HepG2 (cell line): Measurements from ENCODE around the gene DKKL1. TPM values are rescaled to one million over a fixed set of nuclear protein-coding genes. Genes with fewer than 3 reads are reported as not detected.

ENCODE experiments used
- CEBPG ChIP-seq: IDR thresholded peaks from 2 replicates; pipeline ENCODE4 v1.6.1; 2016
- CREM ChIP-seq, 2 experiments: sonication (generic) in 1 of 2; formaldehyde crosslinking in 1 of 2; IDR thresholded peaks; 2 replicates each; pipeline versions ENCODE4 v1.4.0 to v1.6.1; 2016 to 2020; ENCODE audit warnings: antibody characterized with exemption in 1 of 2, mild to moderate bottlenecking in 1 of 2, missing genetic modification reagents in 1 of 2
- ELF1 ChIP-seq: sonication (generic); formaldehyde crosslinking; IDR thresholded peaks from 2 replicates; pipeline ENCODE4 v1.4.0; 2020; ENCODE audit warnings: missing genetic modification reagents
- GABPA ChIP-seq, 2 experiments: IDR thresholded peaks; 2 replicates each; pipeline ENCODE4 v1.6.1; 2011 to 2016; ENCODE audit warnings: low read depth in 2 of 2, low read length in 1 of 2, missing biosample characterization in 1 of 2, missing genetic modification characterization in 1 of 2
- HDAC2 ChIP-seq: sonication (generic); formaldehyde crosslinking; IDR thresholded peaks from 2 replicates; pipeline ENCODE4 v1.4.0; 2020; ENCODE audit warnings: missing genetic modification reagents
- LCORL ChIP-seq, 2 experiments: fragments of 450-650 bp in 1 of 2; sonication (generic) in 1 of 2; formaldehyde crosslinking in 1 of 2; IDR thresholded peaks; 2 replicates each; pipeline versions ENCODE4 v1.5.0 to v1.6.1; 2017 to 2020; ENCODE audit warnings: antibody characterized with exemption in 1 of 2, missing genetic modification reagents in 1 of 2
- POGZ ChIP-seq: sonication (generic); formaldehyde crosslinking; IDR thresholded peaks from 2 replicates; pipeline ENCODE4 v1.4.0; 2020; ENCODE audit warnings: mild to moderate bottlenecking, missing genetic modification reagents
- RAD51 ChIP-seq: fragments of 450-650 bp; IDR thresholded peaks from 2 replicates; pipeline ENCODE4 v1.6.1; 2016; ENCODE audit warnings: borderline replicate concordance
- SAP130 ChIP-seq: IDR thresholded peaks from 2 replicates; pipeline ENCODE4 v1.6.1; 2016; ENCODE audit warnings: low read depth
- YY1 ChIP-seq: IDR thresholded peaks from 2 replicates; pipeline ENCODE4 v1.6.1; 2011; ENCODE audit warnings: low read length, low read depth, moderate library complexity, mild to moderate bottlenecking; ENCODE audit not compliant: insufficient read depth, insufficient replicate concordance
- ZBTB21 ChIP-seq: sonication (generic); formaldehyde crosslinking; IDR thresholded peaks from 2 replicates; pipeline ENCODE4 v1.4.0; 2020; ENCODE audit warnings: missing genetic modification reagents
- ZBTB7A ChIP-seq: sonication (generic); formaldehyde crosslinking; IDR thresholded peaks from 2 replicates; pipeline ENCODE4 v1.8.0; 2022; ENCODE audit warnings: mild to moderate bottlenecking, missing genetic modification reagents
- ZNF331 ChIP-seq: sonication (generic); formaldehyde crosslinking; IDR thresholded peaks from 2 replicates; pipeline ENCODE4 v1.4.0; 2020; ENCODE audit warnings: missing genetic modification reagents
- ZNF644 ChIP-seq: IDR thresholded peaks from 2 replicates; pipeline ENCODE4 v1.6.1; 2016; ENCODE audit warnings: low read depth
- ZNF703 ChIP-seq: sonication (generic); formaldehyde crosslinking; IDR thresholded peaks from 2 replicates; pipeline ENCODE4 v1.5.1; 2020; ENCODE audit warnings: missing genetic modification reagents, mild to moderate bottlenecking, moderate library complexity, borderline replicate concordance
- ZNF891 ChIP-seq: sonication (generic); formaldehyde crosslinking; IDR thresholded peaks from 2 replicates; pipeline ENCODE4 v1.5.0; 2020; ENCODE audit warnings: mild to moderate bottlenecking, missing genetic modification reagents
- polyA plus RNA-seq, 8 experiments: library from polyadenylated mRNA; depleted of rRNA in 3 of 8; stranded (reverse) in 7 of 8; unstranded in 1 of 8; fragments of >200 nt; fragmentation: Illumina TruSeq in 4 of 8; extraction: Trizol in 4 of 8; gene quantifications; 2 replicates each; pipeline versions ENCODE4 v1.2.1 to v1.2.3, GENCODE V29; 2011 to 2016; ENCODE audit warnings: low read depth in 4 of 8, missing spikeins in 1 of 8, mixed read lengths in 1 of 8; ENCODE audit not compliant: insufficient read depth in 1 of 8
- total RNA-seq, 5 experiments: library from RNA; depleted of rRNA; stranded (reverse); fragments of >200 nt; fragmentation: Illumina TruSeq; extraction: Trizol; gene quantifications; 2 replicates each; pipeline ENCODE4 v1.2.3, GENCODE V29; 2016; ENCODE audit warnings: low read depth in 1 of 5
- TF ChIP-seq, protein P1 (sequence below): sonication (generic); formaldehyde crosslinking; IDR thresholded peaks from 2 replicates; pipeline ENCODE4 v1.5.1; 2020; ENCODE audit warnings: mild to moderate bottlenecking, moderate library complexity, missing genetic modification reagents
- TF ChIP-seq, protein P2 (sequence below): sonication (generic); formaldehyde crosslinking; IDR thresholded peaks from 2 replicates; pipeline ENCODE4 v1.5.0; 2020; ENCODE audit warnings: mild to moderate bottlenecking, missing genetic modification reagents, borderline replicate concordance
- TF ChIP-seq, protein P3 (sequence below), 2 experiments: fragments of 450-650 bp in 1 of 2; sonication (generic) in 1 of 2; formaldehyde crosslinking; IDR thresholded peaks; 2 replicates each; pipeline versions ENCODE4 v1.5.0 to v1.8.0; 2020 to 2022; ENCODE audit warnings: mild to moderate bottlenecking in 1 of 2, missing genetic modification reagents in 1 of 2
- TF ChIP-seq, protein P4 (sequence below): sonication (generic); formaldehyde crosslinking; IDR thresholded peaks from 2 replicates; pipeline ENCODE4 v1.5.0; 2020; ENCODE audit warnings: mild to moderate bottlenecking, missing genetic modification reagents

Gene DKKL1
- total and polyA plus RNA-seq, 2 of the 13 experiments (the other 11 are each of a cell fraction or from before 2014, with no cell fraction given), result 0.30 to 0.31 TPM

DNA sequence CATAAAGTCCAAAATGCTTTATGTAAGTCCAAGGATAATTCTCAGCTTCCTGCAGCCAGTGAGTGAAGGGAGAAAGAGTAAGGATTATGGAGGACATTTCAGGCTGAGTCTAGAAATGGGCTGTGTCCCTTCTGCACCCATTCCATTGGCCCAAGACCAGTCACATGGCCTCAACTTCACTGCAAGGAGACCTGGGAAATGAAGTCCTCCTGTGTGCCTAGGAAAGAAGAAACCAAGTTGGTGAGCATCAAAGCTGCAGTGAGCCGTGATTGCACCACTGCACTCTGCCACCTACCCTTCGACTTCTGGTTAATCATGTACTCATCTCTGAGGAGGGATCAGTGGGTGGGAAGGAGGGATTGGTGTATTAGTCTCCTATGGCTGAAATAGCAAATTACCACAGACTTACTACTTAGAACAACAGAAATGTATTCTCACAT lies 32.0 kb upstream of the DKKL1 start (continued):
- TF ChIP-seq POGZ (CRISPR knock-in tag) (no peak), ZNF891 (no peak), ZNF331 (CRISPR knock-in tag) (0 out of 2 replicates have a peak, but pooled peaks have one; percentile 46), ELF1 (peak; percentile 53; the same call in 1 of the 2 replicates), CREM (IDR thresholded peaks at IDR 0.05) (peak; percentile 65; the same call in 1 of the 2 replicates), CREM (CRISPR knock-in tag; IDR thresholded peaks at IDR 0.05) (no peak), ZNF703 (CRISPR knock-in tag) (no peak), LCORL (IDR thresholded peaks at IDR 0.05) (no peak), LCORL (CRISPR knock-in tag; IDR thresholded peaks at IDR 0.05) (peak; percentile 24; the same call in 1 of the 2 replicates), YY1 (peak; percentile 42), ZBTB21 (CRISPR knock-in tag) (0 out of 2 replicates have a peak, but pooled peaks have one; percentile 25), CEBPG (CRISPR knock-in tag) (peak; percentile 88), RAD51 (peak; percentile 49; the same call in 1 of the 2 replicates), GABPA (IDR thresholded peaks at IDR 0.05; ENCODE audit: low read depth, low read length) (no peak), GABPA (CRISPR knock-in tag; IDR thresholded peaks at IDR 0.05; ENCODE audit: low read depth) (peak; percentile 46; the same call in 1 of the 2 replicates), ZNF644 (CRISPR knock-in tag) (peak; percentile 41; the same call in 1 of the 2 replicates), SAP130 (peak; percentile 53; the same call in 1 of the 2 replicates), ZBTB7A (CRISPR knock-in tag) (no peak), HDAC2 (peak; percentile 30; the same call in 1 of the 2 replicates)
- TF ChIP-seq, protein P1, sequence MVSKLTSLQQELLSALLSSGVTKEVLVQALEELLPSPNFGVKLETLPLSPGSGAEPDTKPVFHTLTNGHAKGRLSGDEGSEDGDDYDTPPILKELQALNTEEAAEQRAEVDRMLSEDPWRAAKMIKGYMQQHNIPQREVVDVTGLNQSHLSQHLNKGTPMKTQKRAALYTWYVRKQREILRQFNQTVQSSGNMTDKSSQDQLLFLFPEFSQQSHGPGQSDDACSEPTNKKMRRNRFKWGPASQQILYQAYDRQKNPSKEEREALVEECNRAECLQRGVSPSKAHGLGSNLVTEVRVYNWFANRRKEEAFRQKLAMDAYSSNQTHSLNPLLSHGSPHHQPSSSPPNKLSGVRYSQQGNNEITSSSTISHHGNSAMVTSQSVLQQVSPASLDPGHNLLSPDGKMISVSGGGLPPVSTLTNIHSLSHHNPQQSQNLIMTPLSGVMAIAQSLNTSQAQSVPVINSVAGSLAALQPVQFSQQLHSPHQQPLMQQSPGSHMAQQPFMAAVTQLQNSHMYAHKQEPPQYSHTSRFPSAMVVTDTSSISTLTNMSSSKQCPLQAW (CRISPR knock-in tag), result peak; percentile 56; the same call in 1 of the 2 replicates
- TF ChIP-seq, protein P2, sequence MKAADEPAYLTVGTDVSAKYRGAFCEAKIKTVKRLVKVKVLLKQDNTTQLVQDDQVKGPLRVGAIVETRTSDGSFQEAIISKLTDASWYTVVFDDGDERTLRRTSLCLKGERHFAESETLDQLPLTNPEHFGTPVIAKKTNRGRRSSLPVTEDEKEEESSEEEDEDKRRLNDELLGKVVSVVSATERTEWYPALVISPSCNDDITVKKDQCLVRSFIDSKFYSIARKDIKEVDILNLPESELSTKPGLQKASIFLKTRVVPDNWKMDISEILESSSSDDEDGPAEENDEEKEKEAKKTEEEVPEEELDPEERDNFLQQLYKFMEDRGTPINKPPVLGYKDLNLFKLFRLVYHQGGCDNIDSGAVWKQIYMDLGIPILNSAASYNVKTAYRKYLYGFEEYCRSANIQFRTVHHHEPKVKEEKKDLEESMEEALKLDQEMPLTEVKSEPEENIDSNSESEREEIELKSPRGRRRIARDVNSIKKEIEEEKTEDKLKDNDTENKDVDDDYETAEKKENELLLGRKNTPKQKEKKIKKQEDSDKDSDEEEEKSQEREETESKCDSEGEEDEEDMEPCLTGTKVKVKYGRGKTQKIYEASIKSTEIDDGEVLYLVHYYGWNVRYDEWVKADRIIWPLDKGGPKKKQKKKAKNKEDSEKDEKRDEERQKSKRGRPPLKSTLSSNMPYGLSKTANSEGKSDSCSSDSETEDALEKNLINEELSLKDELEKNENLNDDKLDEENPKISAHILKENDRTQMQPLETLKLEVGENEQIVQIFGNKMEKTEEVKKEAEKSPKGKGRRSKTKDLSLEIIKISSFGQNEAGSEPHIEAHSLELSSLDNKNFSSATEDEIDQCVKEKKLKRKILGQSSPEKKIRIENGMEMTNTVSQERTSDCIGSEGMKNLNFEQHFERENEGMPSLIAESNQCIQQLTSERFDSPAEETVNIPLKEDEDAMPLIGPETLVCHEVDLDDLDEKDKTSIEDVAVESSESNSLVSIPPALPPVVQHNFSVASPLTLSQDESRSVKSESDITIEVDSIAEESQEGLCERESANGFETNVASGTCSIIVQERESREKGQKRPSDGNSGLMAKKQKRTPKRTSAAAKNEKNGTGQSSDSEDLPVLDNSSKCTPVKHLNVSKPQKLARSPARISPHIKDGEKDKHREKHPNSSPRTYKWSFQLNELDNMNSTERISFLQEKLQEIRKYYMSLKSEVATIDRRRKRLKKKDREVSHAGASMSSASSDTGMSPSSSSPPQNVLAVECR, result peak; percentile 56; the same call in 1 of the 2 replicates
- TF ChIP-seq, protein P3, sequence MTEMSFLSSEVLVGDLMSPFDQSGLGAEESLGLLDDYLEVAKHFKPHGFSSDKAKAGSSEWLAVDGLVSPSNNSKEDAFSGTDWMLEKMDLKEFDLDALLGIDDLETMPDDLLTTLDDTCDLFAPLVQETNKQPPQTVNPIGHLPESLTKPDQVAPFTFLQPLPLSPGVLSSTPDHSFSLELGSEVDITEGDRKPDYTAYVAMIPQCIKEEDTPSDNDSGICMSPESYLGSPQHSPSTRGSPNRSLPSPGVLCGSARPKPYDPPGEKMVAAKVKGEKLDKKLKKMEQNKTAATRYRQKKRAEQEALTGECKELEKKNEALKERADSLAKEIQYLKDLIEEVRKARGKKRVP (CRISPR knock-in tag; IDR thresholded peaks at IDR 0.05), result peak in 1 of 2 experiments; percentile 53; a peak in 2 of 4 replicates
- TF ChIP-seq, protein P4, sequence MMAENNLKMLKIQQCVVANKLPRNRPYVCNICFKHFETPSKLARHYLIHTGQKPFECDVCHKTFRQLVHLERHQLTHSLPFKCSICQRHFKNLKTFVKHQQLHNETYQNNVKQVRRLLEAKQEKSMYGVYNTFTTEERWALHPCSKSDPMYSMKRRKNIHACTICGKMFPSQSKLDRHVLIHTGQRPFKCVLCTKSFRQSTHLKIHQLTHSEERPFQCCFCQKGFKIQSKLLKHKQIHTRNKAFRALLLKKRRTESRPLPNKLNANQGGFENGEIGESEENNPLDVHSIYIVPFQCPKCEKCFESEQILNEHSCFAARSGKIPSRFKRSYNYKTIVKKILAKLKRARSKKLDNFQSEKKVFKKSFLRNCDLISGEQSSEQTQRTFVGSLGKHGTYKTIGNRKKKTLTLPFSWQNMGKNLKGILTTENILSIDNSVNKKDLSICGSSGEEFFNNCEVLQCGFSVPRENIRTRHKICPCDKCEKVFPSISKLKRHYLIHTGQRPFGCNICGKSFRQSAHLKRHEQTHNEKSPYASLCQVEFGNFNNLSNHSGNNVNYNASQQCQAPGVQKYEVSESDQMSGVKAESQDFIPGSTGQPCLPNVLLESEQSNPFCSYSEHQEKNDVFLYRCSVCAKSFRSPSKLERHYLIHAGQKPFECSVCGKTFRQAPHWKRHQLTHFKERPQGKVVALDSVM (CRISPR knock-in tag), result no peak
